ENCODE measurements around the gene EXO5.
"Not testable (repeated sequence)": the region's sequence is repeated elsewhere in the genome, so short reads cannot be mapped to it uniquely, and the experiment has no call there.

The EXO5 gene

GRCh38 chr1:40546957-40547356 lies 38.4 kb downstream of the EXO5 start:
- no peak for DNase-seq (ENCODE audit: low spot score)
- no peak for FAIRE-seq

GRCh38 chr1:40553017-40553416 lies 44.5 kb downstream of the EXO5 start:
- DNase-seq (ENCODE audit: low spot score): no peak

GRCh38 chr1:40554807-40555206 lies 46.2 kb downstream of the EXO5 start:
- not testable (repeated sequence) for DNase-seq (ENCODE audit: low spot score); FAIRE-seq

More at GRCh38 chr1:40553017-40553416, 44.5 kb downstream of the EXO5 start:
- FAIRE-seq: no peak

GRCh38 chr1:40556121-40556520 lies 47.6 kb downstream of the EXO5 start:
- FAIRE-seq (no peak), DNase-seq (ENCODE audit: low spot score) (no peak)

- DNase-seq (ENCODE audit: low spot score); FAIRE-seq: not testable (repeated sequence)
These were observed 49.7 kb downstream of the EXO5 start for GRCh38 chr1:40558241-40558640.

GRCh38 chr1:40562185-40562584 lies 53.6 kb downstream of the EXO5 start:
- FAIRE-seq (no peak), DNase-seq (ENCODE audit: low spot score) (no peak)

- FAIRE-seq: no peak
- DNase-seq (ENCODE audit: low spot score): peak; percentile 12
These were observed 54.7 kb downstream of the EXO5 start for GRCh38 chr1:40563266-40563665.

- no peak for DNase-seq (ENCODE audit: low spot score)
- FAIRE-seq: peak; percentile 27
These were observed 55.9 kb downstream of the EXO5 start for GRCh38 chr1:40564506-40564905.

- DNase-seq (ENCODE audit: low spot score) (no peak), FAIRE-seq (no peak)
These were observed 56.3 kb downstream of the EXO5 start for GRCh38 chr1:40564913-40565312.
